NCI-H187 treated with DMSO at 0.1 percent for 48 hours (cell line): ENCODE data around the gene GALNT10.

Experiments used
- DNase-seq: peaks from one replicate; lab custom pipeline; 2025; lab: John Stamatoyannopoulos, UW

GALNT10 gene

GRCh38 chr5:154380263-154380662, 189.7 kb downstream of the GALNT10 start:
- DNase-seq: no peak

DNA sequence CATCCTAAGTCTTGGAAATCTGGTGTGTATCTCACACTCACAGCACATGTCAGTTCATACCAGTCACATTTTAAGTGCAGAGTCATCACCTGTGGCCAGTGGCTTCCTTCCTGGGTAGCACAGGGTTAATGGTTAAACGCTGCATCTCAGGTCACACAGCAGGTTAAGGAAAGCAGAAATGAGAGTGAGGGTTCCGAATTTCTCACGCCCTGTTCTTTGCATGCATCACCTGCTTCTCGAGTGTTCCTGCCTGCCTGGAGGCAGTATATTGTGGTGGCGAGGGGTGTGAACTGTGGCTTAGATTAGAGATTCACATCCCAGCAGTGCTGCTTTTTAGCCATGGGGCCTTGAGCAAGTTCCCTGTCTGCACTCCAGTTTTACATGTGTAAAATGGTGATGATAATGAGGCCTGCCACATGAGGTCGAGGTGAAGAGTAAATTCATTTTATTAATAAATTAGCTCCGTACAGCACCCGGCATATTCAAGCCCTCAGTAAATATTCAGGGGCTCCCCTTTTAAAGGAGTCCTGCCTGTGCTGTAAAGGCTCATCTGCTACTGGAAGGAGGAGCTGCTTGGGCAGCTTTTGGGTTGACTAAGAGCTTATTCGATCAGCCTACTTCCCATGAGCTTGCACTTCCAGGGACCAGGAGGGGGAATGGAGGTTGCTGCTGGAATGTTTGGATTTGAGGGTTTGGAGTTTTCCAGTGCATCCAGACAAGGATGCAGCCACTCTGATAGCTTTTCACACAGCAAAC, 194.1 kb downstream of the GALNT10 start:
- peak; percentile 33 for DNase-seq

DNA sequence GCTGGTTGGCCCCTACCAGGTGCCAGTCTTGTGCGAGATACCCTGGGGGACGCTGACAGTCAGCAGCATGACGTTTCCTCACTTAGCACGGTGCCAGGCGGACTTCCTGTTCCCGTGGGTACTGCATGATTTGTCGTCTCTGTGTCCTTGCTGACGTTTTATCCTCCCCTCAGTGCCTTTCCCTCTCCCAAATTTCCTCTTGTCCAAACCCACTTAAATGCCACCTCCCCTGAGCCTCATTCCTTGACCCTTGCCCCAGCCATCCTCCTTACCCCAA, 194.6 kb downstream of the GALNT10 start:
- no peak for DNase-seq

- DNase-seq: no peak
Measured at GRCh38 chr5:154386952-154387629, 196.6 kb downstream of the GALNT10 start.

DNA sequence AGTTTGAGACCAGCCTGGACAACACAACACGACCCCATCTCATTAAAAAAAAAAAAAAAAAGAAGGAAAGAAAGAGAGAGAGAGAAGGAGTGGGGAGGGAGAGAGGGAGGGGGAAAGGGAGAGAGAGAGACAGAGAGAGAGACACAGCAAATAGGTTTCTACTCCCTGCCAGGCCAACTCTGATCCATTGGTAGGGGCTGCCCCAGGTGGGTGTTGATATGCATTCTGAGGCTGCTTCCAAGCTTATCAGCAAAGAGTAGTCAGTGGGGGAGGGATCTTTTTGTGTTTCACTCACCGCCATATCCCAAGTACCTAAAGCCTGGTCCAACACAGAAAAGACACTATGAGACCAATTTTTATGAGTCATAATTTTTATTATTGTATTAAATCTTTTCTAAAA, 198.3 kb downstream of the GALNT10 start:
- DNase-seq: no peak

DNA sequence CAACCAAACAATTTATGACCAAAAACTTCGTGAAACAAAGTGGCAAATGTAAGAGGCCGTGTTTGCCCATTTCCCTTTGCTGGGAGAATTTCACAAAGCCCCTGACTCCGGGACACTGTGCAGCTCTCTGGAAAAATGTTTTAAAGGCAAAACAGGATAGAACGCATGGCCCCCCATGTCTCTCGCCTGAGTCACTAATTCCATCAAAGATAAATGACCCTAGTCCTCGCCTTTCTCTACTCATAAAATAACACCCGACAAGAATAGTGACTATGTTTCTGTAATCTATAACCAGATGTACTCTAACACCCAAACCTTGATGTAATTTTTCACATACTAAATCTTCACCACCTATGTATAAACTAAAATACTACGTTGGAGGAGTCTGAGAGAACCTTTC, 199.6 kb downstream of the GALNT10 start:
- no peak for DNase-seq

GRCh38 chr5:154390746-154391359, 200.3 kb downstream of the GALNT10 start:
- DNase-seq: no peak

- no peak for DNase-seq
Measured at GRCh38 chr5:154391788-154392187, 201.3 kb downstream of the GALNT10 start.

DNA sequence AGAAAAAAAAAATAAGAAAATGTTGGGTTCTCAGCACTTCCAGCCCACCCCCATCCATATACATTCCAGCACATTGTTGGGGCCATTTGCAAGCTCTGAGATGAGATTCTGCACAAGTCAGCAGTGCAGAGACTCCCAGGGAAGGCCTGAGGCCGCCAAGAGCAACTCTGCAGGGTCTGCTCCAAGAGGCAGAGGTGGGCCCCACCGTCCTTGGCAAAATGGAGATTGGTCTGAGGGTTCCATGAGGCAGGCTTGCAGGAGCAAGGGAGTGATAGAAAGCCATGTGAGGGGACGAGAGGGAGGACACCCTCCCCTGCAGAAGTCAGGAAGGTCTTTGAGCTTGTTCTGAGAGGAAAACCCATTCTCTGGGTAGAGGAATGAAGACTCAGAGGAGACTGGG, 203.3 kb downstream of the GALNT10 start:
- DNase-seq: no peak

GRCh38 chr5:154394307-154394706, 203.8 kb downstream of the GALNT10 start:
- DNase-seq: no peak

GRCh38 chr5:154395407-154396106, 205.0 kb downstream of the GALNT10 start:
- no peak for DNase-seq

DNA sequence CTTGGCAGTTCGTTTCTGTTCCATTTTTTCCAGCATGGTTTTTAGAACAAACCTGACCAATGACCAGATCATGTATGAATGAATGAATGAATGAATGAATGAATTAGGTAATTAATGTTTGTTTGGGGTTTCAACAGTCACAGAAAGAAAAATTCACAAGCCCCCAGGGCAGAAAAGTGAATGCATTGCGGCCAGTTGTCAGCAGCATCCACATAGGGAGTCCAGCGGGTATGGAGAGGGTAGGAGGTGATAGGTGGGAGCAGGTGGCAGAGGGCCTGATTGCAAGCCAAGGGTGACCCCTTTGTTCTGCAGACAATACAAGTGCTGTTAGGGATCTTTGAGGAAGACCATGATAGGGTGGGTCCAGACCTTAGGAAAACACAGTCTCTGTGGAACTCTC, 205.6 kb downstream of the GALNT10 start:
- no peak for DNase-seq

DNA sequence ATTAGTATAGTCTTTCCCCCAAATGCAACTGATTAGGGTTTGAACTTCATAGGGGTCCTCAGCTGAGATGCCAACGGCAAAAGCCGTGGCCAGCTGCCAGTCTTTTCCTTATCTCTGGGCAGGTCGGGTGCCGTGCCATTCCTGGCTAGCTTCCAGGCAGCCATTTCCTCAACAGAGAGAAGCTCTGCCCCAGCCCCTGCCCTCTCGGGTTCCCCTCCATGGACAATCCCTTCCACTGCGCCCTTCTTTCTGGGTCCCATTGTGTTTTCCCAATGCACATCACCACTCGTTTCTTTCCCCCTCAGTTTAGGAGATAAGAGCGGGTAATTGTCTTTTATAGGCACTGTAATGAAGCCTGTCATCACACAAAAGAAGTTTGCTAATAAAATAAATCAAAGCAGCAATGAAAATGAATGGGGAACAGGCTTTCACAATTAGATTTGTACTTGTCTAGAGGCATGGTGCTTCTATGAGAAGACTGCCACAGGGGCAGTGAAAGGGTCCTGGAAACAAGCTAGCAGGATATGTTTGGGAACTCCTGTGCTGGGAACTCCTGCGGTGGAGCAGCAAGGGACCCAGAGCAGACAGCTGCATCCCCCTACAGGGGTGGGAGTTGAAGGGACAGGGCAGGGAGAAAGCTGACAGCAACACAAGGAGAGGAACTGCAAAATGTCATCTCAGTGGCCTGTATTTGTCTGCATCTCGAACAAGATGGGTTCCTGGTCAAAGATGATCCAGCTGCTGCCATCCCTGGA, 207.3 kb downstream of the GALNT10 start:
- DNase-seq: no peak

DNA sequence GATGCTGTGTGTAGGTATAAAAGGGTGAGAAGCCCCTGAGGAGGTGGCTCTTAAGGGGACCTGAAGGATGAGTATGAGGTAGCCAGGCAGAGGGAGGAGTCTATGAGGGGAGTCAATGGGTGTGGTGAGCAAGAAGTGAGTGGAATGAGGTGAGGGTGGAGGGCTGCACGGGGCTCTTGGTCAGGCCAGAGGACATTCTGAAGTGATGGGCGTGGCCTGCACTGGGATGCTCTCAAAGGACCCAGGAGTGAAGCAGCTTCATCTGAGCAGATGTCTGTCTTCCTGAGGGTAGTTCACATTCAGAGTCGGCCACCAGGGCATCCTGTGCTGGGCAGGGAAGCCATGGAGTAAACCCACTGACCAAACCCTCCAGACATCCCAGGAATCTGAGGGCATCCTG, 210.1 kb downstream of the GALNT10 start:
- DNase-seq: no peak

GRCh38 chr5:154401355-154401754, 210.8 kb downstream of the GALNT10 start:
- DNase-seq: no peak

DNA sequence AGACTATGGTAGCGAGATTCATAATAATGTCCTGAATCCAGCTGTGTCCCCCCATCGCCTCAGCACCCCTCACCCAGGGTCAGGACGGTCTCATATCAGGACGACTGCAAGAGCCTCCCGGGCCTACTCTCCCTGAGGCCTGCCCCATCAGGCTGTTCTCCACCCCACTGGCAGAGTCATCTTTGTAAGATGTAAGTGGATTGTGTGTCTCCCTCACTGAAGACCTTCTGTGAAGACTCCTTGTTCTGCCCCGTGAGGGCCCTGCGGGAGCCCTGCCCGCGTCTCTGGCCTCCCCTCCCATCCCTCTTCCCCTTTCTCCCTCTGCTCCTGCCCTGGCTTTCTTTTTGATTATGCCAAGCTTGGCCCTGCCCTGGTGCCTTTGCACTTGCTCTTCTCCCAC, 211.4 kb downstream of the GALNT10 start:
- no peak for DNase-seq

GRCh38 chr5:154402611-154403010, 212.1 kb downstream of the GALNT10 start:
- DNase-seq: no peak

DNA sequence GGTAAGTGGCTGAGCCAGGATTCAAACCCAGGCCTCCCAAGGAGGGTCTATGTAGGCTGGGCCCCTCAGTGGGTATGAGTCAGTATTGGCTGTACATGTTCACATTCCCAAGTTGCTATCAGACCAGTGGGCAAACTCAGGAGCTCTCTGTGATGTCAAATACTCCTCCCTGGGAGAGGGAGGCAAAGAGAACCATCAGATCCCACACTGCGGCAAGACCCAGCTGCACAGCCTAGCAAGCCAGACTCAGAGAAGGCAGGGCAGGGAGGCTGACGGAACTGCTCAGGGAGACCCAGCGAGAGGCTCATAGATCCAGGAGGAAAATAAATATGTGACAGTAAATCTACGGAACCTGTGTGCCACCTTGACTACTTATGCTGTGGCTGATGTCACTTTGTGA, 212.7 kb downstream of the GALNT10 start:
- no peak for DNase-seq

DNA sequence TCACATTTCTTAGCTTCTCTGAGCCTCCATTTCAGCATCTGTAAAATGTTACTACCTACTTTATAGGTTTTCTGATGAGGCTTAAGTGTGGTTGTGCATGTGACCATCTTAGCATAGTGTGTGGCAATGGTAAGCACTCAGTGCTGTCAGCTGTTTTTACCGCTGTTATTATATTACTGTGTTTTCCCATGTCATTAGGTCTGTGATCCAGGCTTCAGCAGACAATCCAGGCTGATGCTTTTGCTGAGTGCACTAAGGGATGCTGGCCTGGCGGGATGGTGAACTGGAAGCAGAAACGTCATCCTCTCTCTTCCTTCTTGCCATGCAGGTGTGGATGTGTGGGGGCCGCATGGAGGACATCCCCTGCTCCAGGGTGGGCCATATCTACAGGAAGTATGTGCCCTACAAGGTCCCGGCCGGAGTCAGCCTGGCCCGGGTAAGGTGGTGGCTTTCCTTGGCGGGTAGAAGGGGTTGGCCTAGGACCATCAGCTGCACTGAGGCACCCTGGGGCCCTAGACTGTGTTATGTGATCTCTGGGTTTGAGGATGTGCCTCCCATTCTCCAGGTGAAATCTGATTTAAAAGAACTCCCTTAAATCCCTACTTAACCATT, 213.3 kb downstream of the GALNT10 start:
- DNase-seq: no peak

GRCh38 chr5:154405078-154405792, 214.7 kb downstream of the GALNT10 start:
- DNase-seq: peak; percentile 45

- DNase-seq: no peak
Measured at GRCh38 chr5:154406231-154406630, 215.7 kb downstream of the GALNT10 start.
